ENCODE data around the gene SLC45A1. TPM values are rescaled to one million over a fixed set of nuclear protein-coding genes. Genes with fewer than 3 reads are reported as not detected.

Gene SLC45A1
- total and polyA plus RNA-seq, 4 donors: 4.4 to 8.7 (median 6.7) TPM

DNA sequence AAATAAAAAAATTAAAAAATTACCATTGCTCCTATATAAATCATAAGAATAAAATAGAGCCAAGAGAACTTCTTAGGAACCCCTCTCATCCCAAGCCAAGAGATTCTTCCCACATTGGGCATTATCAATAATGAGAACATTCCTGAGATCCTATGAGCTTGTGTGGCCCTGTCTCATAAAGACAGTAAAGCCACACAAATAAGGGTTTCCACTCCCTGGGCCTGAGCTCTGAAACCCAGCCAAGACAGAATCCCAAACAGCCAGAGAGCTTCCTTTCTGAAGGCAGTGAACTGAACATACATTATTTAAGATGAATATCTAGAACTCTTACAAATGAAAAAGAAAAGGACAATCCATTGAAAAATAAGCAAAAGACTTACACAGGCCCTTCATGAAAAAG is 68.3 kb downstream of the SLC45A1 start:
- H3K9me3 ChIP-seq (ENCODE audit: control insufficient read depth, low read length): no peaks in the 10 kb centered on the region
- H3K27me3 ChIP-seq (ENCODE audit: control insufficient read depth in 1 of 2, insufficient read depth in 2 of 2, low read length in 1 of 2): no peaks in the 10 kb centered on the region
- ATAC-seq (ENCODE audit: low FRiP score) (no peak), DNase-seq (no peak)
- no peaks in the 10 kb centered on the region for H3K4me1 ChIP-seq (ENCODE audit: control insufficient read depth in 1 of 2, insufficient read depth in 2 of 2, low read length in 2 of 2)
- H3K4me3 ChIP-seq (ENCODE audit: low read length in 2 of 2): no peak overlapping the region
- intact Hi-C loops (cut with DNase I): no loop called here
- H3K36me3 ChIP-seq (ENCODE audit: control insufficient read depth in 1 of 2, insufficient read depth in 2 of 2, low read length in 1 of 2): peaks cover 0 to 4% of the 10 kb centered on the region in 2 donors
- no peak overlapping the region for H3K27ac ChIP-seq (ENCODE audit: low read depth in 1 of 2, low read length in 2 of 2)

DNA sequence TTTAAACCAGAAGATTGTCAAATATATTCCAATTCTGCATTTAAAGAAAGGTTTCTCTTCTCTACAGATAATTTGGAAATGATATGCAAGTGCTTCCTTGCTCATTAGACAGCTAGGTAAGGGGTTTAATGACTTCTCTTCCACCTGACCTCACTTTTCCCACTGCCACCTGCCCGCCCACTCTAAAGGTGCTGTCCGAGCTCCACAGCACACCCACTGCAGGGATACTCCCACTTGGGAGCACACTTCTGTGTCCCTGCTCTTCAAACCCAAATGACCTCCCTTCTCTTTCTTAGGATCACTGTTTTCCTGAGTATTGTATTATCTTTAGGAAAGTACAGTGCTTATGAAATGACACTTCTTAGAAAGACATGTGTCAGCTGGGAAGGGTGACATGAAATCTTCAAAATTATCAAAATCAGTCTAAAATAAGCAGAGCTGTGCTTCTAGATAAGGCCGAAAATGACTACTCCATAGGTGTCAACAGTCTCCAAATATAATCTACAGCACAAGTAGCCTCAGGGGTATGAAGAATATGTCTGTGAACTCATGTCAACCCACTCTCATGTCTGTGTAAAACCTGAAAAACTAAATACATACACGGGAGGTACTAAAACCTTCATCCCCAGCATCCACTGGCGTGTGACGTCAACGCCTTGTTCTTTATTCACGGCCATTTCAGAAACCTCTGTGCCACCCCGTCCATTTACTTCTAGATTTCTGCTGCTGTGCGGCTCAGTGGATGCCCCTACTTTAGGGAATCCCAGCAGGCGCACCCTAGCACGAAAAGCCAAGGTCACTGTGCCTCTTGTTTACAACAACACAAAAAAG is 71.0 kb downstream of the SLC45A1 start:
- intact Hi-C loops (cut with DNase I): no loop called here
- Histone ChIP-seq H3K27ac (ENCODE audit: low read depth in 1 of 2, low read length in 2 of 2) (no peak overlapping the region), H3K27me3 (ENCODE audit: control insufficient read depth in 1 of 2, insufficient read depth in 2 of 2, low read length in 1 of 2) (no peaks in the 10 kb centered on the region), H3K4me3 (ENCODE audit: low read length in 2 of 2) (no peak overlapping the region), H3K4me1 (ENCODE audit: control insufficient read depth in 1 of 2, insufficient read depth in 2 of 2, low read length in 2 of 2) (no peaks in the 10 kb centered on the region), H3K9me3 (ENCODE audit: control insufficient read depth, low read length) (no peaks in the 10 kb centered on the region), H3K36me3 (ENCODE audit: control insufficient read depth in 1 of 2, insufficient read depth in 2 of 2, low read length in 1 of 2) (peaks cover 0 to 4% of the 10 kb centered on the region in 2 donors)
- no peak for DNase-seq
- ATAC-seq (ENCODE audit: low FRiP score): no peak
- WGBS, 2 donors: 92 to 93% methylated on average over 12 of the region's 12 CpGs

DNA sequence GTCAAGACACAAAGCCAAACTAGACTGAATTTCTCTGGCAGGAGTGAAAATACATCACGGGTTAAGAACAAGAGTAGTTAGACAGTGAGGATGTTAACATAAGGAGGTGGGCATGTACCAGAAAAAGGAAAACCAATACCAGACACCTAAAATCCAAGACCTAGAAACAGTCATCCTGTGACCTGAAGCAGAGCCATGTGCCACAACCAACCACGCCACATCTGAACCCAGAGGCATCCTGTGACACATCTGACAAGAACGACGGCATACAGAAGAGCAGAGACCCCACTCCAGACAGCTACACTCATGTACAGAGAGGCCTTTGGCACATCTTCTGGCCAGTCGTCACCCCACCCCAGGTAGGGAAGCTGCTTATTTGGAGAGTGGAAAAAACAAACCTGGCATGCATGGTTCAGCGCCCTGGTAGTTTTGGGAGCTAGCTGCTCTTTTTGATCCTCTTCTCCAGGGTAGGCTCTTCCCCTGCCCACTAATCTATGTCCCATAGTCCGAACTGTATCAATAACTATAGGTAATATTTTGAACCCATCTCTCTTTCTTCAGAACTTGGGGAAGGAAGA is 72.1 kb downstream of the SLC45A1 start:
- ATAC-seq (ENCODE audit: low FRiP score) (no peak), DNase-seq (no peak)
- Histone ChIP-seq H3K27ac (ENCODE audit: low read depth in 1 of 2, low read length in 2 of 2) (no peak overlapping the region), H3K27me3 (ENCODE audit: control insufficient read depth in 1 of 2, insufficient read depth in 2 of 2, low read length in 1 of 2) (no peaks in the 10 kb centered on the region), H3K4me1 (ENCODE audit: control insufficient read depth in 1 of 2, insufficient read depth in 2 of 2, low read length in 2 of 2) (no peaks in the 10 kb centered on the region), H3K4me3 (ENCODE audit: low read length in 2 of 2) (no peak overlapping the region), H3K36me3 (ENCODE audit: control insufficient read depth in 1 of 2, insufficient read depth in 2 of 2, low read length in 1 of 2) (peaks cover 0 to 4% of the 10 kb centered on the region in 2 donors), H3K9me3 (ENCODE audit: control insufficient read depth, low read length) (no peaks in the 10 kb centered on the region)
- WGBS, 2 donors: 84 to 85% methylated on average over 7 of the region's 7 CpGs
- intact Hi-C loops (cut with DNase I): no loop called here

DNA sequence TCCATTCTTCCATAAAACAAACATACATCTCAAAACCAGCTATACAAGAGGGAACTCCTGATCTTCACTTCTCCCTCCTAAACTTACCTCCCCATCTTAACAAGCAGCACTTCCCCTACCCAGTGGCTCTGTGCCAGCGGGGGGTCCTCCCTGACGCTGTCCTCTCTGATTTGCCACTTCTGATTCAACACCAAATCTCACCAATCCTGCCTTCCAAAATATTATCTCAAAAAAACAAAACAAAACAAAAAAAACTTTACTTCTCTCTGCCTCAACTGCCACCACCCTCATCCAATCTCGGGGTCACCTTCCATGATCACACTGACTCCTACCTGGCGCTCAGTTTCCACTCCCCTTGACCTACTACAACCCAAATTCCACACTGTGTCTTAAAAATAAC is 72.8 kb downstream of the SLC45A1 start:
- Histone ChIP-seq H3K9me3 (ENCODE audit: control insufficient read depth, low read length) (no peaks in the 10 kb centered on the region), H3K27me3 (ENCODE audit: control insufficient read depth in 1 of 2, insufficient read depth in 2 of 2, low read length in 1 of 2) (no peaks in the 10 kb centered on the region), H3K4me3 (ENCODE audit: low read length in 2 of 2) (no peak overlapping the region), H3K4me1 (ENCODE audit: control insufficient read depth in 1 of 2, insufficient read depth in 2 of 2, low read length in 2 of 2) (no peaks in the 10 kb centered on the region), H3K36me3 (ENCODE audit: control insufficient read depth in 1 of 2, insufficient read depth in 2 of 2, low read length in 1 of 2) (peaks cover 0 to 4% of the 10 kb centered on the region in 2 donors), H3K27ac (ENCODE audit: low read depth in 1 of 2, low read length in 2 of 2) (no peak overlapping the region)
- WGBS, 2 donors: 69 to 72% methylated on average over 4 of the region's 4 CpGs
- no peak for ATAC-seq (ENCODE audit: low FRiP score)
- intact Hi-C loops (cut with DNase I): no loop called here
- no peak for DNase-seq

DNA sequence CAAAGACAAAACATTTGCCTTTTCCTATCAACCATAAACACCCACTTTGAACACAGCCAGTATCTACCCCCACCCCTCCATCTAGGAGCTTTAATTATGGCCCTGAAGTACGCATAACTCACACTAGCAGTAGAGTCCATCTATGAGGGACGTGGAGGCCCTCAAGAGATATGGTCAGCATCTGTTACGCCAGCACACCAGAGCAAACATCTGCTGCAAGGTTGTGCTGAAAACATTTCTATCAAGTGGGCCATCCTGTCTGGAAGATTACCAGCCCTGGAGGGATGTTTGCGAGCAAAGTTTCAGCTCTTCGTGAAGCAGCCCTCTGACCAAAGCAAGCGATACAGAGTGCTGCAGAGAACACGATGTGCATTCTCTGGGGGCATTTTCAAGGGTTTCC is 74.6 kb downstream of the SLC45A1 start:
- peaks cover 0 to 4% of the 10 kb centered on the region in 2 donors for H3K36me3 ChIP-seq (ENCODE audit: control insufficient read depth in 1 of 2, insufficient read depth in 2 of 2, low read length in 1 of 2)
- WGBS, 2 donors: 84% methylated on average over 7 of the region's 7 CpGs
- no peak for DNase-seq
- no peak for ATAC-seq (ENCODE audit: low FRiP score)
- no peak overlapping the region for H3K27ac ChIP-seq (ENCODE audit: low read depth in 1 of 2, low read length in 2 of 2)
- intact Hi-C loops (cut with DNase I): no loop called here
- no peaks in the 10 kb centered on the region for H3K9me3 ChIP-seq (ENCODE audit: control insufficient read depth, low read length)
- H3K4me3 ChIP-seq (ENCODE audit: low read length in 2 of 2): no peak overlapping the region
- H3K4me1 ChIP-seq (ENCODE audit: control insufficient read depth in 1 of 2, insufficient read depth in 2 of 2, low read length in 2 of 2): peaks cover 6 to 8% of the 10 kb centered on the region in 2 donors
- no peaks in the 10 kb centered on the region for H3K27me3 ChIP-seq (ENCODE audit: control insufficient read depth in 1 of 2, insufficient read depth in 2 of 2, low read length in 1 of 2)
